ENCODE data around the gene MS4A4A. TPM values are rescaled to one million over a fixed set of nuclear protein-coding genes. Genes with fewer than 3 reads are reported as not detected.
A peak's percentile ranks its signal among the peaks of the same experiment; 100 is the strongest.

MS4A4A gene
- total RNA-seq, 1 donor = not detected

- H3K4me3 ChIP-seq (ENCODE audit: low read depth, low read length) = no peak overlapping the region
- peak; percentile 12 for TF ChIP-seq CTCF (IDR thresholded peaks at IDR 0.05; ENCODE audit: insufficient read depth, low read depth, low read length)
- DNase-seq (ENCODE audit: low read depth) = no peak
These were observed 65.0 kb downstream of the MS4A4A start for GRCh38 chr11:60345489-60345888.

GRCh38 chr11:60347084-60347797 is 66.8 kb downstream of the MS4A4A start:
- DNase-seq (ENCODE audit: low read depth) = no peak
- no peak overlapping the region for H3K4me3 ChIP-seq (ENCODE audit: low read depth, low read length)
- no peak for TF ChIP-seq CTCF (IDR thresholded peaks at IDR 0.05; ENCODE audit: insufficient read depth, low read depth, low read length)

GRCh38 chr11:60348116-60348515 is 67.7 kb downstream of the MS4A4A start:
- no peak for DNase-seq (ENCODE audit: low read depth)
- H3K4me3 ChIP-seq (ENCODE audit: low read depth, low read length) = no peak overlapping the region
- TF ChIP-seq CTCF (IDR thresholded peaks at IDR 0.05; ENCODE audit: insufficient read depth, low read depth, low read length) = no peak

GRCh38 chr11:60349990-60350389 is 69.5 kb downstream of the MS4A4A start:
- no peak for DNase-seq (ENCODE audit: low read depth)
- H3K4me3 ChIP-seq (ENCODE audit: low read depth, low read length) = no peak overlapping the region
- no peak for TF ChIP-seq CTCF (IDR thresholded peaks at IDR 0.05; ENCODE audit: insufficient read depth, low read depth, low read length)

GRCh38 chr11:60357771-60358170 is 77.3 kb downstream of the MS4A4A start:
- TF ChIP-seq CTCF (IDR thresholded peaks at IDR 0.05; ENCODE audit: insufficient read depth, low read depth, low read length) = no peak
- no peak overlapping the region for H3K4me3 ChIP-seq (ENCODE audit: low read depth, low read length)
- DNase-seq (ENCODE audit: low read depth) = no peak

Other genes starting within 250 kb of the MS4A4A start
- not detected in 2 replicates for gene OOSP2, start 240.3 kb upstream of the MS4A4A start, total RNA-seq
- gene MS4A3, start 224.0 kb upstream of the MS4A4A start, total RNA-seq = not detected in 2 replicates
- gene MS4A2, start 192.0 kb upstream of the MS4A4A start, total RNA-seq = not detected in 2 replicates
- gene MS4A6A, start 97.6 kb upstream of the MS4A4A start, total RNA-seq = not detected in 2 replicates
- gene MS4A4E, start 37.5 kb upstream of the MS4A4A start, total RNA-seq = not detected in 2 replicates
- not detected in 2 replicates for gene MS4A6E, start 46.6 kb downstream of the MS4A4A start, total RNA-seq
- gene MS4A7, start 97.9 kb downstream of the MS4A4A start, total RNA-seq = not detected in 2 replicates
- gene MS4A14, start 115.8 kb downstream of the MS4A4A start, total RNA-seq = not detected in 2 replicates
- not detected in 2 replicates for gene MS4A5, start 148.9 kb downstream of the MS4A4A start, total RNA-seq
- not detected in 2 replicates for gene MS4A1, start 175.2 kb downstream of the MS4A4A start, total RNA-seq
- gene MS4A12, start 212.1 kb downstream of the MS4A4A start, total RNA-seq = not detected in 2 replicates
- not detected in 2 replicates for gene MS4A13, start 234.7 kb downstream of the MS4A4A start, total RNA-seq